HG02588 (cell line): ENCODE data around the gene CBLB.

ENCODE experiments used
- ATAC-seq: cut with Tn5 transposase; IDR thresholded peaks from one replicate; pipeline ENCODE4 v1.9.1; 2021; ENCODE audit warnings: mild to moderate bottlenecking, moderate library complexity; ENCODE audit not compliant: unreplicated experiment

The CBLB gene

DNA sequence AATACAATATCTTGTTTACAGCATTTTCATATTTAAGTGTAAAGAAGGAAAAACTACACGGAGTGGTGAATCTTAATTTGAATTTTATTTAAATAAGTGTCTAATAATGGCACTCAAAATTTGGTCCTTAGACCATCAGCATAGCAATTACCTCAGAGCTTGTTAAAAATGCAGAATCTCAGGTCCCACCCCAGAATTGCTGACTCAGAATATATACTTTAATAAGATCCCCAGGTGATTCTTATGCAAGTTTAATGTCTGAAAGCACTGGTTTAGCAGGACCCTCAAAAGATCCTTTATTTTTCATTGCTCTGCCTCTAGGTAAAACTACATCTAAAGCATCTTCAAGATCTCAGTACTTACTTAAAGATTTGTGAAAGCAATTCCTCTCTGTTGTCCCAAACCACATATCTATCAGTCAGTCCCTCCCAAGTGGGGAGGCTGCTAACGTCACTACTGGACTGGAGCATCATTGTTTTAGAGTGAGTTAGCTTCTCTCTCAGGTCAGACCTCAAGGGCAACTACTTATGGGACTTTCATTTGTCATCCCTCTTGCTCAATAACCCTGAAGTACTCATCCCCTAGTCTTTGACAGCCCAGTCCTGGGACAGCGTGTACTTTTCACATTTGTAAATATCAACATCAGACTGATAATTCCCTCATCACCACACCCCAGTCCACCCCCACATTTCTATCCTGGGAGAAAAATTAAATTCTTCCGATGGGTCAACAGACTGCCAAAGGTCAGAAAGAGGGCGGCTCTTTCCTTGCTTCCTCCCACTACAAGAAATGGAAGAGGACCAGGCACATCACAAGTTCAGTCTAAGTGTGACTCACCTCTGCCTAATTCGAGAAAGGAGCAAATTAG is 76.7 kb downstream of the CBLB start:
- ATAC-seq: no peak

DNA sequence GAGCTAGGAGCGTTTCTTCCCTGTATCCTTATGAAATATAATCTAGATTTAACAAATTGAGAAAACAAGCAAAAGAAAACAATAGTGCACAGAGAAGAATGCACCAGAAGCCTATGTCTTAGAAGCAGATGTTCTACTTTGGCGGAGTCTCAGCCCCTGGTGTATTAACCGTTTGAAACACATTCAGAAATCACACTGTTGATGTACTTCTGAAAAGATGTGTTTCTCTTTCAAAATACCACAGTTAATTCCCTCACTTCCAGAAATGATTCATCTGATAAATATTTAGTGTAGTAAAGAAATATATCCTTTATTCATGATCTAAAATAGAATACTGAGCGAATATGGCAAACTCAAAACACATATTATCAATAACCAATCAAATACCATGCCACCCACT is 77.7 kb downstream of the CBLB start:
- no peak for ATAC-seq

DNA sequence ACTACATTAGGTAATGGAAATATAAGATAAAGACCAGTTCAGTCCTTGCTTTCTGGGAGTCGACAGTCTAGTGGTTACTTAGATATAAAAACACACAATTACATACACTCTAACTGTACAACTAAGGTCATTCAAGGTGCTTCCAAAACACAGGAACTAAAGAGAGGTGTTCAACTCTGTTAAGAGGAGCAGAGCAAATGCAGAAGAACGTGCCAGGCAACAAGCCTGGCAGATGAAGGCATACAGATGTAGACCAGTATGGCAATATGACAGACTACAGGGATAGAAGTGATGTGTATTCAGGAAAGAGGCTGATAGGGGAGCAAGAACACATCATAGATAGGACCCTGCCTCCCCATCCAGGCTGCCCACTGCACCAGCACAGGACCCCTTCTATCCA is 78.3 kb downstream of the CBLB start:
- no peak for ATAC-seq

DNA sequence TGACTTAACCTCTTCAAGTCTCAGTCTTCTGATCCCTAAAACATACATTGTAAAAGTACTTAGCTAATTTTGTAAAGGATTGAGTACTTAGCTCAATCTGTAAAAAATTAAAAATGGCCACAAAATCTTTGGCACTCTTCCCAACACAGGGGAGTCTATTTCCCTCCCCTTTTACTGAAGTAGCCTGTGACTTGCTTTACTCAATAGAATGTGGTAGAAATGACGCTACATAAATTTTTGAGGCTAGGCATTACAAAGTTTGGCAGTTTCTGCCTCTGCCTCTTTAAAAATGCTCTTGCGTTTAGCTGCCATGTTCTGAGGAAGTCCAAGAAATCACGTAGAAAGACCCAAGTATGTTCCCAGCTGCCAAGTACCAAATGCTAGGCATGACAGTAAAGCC is 80.2 kb downstream of the CBLB start:
- ATAC-seq: no peak

DNA sequence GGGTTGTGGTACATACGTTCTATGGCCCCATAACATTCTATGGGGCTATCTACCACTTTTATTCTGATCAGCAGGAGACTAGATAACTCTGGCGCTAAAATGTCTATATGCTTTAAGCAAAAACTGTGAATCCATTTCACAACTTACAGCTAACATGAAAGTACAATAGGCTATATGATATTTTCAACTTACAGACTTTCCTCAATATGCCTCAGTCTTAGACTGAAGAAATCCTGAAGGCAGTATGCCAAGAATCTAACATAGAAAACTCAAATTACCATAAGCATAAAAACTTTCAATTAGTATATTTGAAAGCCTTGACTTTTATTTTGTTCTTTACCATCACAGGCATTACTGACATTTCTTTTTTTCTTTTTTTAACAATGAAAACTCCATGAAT is 81.4 kb downstream of the CBLB start:
- ATAC-seq: no peak

DNA sequence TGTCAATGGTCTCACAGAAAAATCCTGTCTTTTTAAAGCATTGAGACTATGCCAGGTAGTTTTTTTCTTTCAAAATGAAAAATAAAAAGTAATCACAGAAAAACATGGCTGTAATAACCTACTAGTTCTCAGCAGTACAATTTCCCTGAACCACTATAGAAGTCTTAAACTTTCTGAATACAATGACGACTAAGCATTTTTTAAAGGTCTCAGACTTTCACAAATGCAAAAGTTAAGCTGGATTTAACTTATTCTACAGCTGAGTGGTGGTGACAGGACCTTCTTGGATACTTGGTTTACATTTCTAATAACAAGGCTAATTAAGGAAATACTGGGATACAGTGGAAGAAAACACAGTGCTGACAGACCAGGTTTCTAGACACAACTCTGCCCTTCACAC is 81.8 kb downstream of the CBLB start:
- ATAC-seq: no peak

DNA sequence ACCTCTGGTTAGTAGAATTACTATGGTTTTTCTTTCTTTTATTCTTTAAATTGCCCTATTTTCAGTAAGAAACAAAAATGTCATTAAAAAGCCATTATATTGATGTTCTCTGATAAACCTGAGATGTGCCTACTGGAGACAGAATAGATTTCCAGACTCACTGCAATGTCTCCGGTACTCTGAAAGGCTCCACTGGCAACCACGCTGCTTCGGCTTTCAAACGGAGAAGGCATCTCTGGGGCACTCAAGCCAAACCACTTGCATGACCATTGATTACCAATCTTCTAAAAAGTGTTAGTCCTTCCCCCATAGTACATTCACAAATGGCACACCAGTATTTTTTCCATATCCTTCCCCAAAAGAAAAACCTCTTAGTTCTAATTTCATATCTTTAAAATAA is 82.6 kb downstream of the CBLB start:
- no peak for ATAC-seq

DNA sequence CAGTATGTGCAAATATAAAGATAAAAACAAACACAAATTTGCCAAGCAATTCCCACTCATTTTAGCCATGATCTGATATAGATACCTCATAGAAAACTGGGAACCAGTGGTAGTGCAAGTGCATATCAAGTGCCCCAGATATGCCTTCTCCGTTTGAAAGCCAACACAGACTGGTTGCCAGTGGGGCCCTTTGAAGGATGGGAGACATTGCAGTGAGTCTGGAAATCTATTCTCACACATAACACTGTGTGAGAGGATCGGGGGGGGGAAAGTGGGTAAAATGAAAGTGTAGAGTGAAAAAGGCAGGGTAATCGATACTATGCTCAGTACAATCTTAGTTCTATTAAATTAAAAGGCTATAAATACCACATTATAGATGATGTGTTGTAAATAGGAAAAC is 83.0 kb downstream of the CBLB start:
- no peak for ATAC-seq

DNA sequence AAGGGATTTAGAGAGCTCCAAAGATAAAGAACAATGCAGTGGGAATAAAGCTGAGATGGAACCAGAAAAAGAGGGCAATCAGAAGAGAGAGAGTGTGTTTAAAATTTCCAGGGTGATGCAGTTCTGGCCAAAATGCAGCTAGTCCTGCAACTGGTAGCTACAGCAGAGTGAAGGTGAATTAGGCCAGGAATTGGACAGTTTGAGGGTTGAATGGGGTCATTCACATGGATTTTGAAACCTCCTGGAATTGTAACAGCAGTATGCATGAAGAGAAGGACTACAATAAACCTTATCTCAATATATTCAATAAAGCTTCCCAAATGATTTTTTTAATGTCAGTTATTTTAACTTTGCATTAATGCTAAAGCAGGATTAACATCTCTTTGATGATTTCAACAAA is 85.2 kb downstream of the CBLB start:
- no peak for ATAC-seq

DNA sequence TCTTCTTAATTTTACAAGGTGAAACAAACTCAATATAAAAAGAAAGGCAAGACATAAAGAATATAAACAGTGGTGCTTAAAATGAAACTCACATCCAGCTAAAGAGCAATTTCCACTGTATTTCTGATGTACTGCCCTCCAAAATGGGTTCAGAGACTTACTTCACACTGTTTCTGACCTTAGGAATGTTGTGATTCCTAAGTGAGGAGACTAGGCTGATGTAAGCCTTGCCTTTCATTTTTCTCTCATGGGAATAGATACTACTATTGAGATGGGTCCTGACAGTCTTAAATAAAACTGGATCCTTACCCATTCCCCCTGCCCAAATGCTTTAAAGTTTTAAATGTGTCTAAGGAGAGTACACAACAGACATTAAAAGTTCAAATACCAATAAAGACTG is 86.9 kb downstream of the CBLB start:
- no peak for ATAC-seq

DNA sequence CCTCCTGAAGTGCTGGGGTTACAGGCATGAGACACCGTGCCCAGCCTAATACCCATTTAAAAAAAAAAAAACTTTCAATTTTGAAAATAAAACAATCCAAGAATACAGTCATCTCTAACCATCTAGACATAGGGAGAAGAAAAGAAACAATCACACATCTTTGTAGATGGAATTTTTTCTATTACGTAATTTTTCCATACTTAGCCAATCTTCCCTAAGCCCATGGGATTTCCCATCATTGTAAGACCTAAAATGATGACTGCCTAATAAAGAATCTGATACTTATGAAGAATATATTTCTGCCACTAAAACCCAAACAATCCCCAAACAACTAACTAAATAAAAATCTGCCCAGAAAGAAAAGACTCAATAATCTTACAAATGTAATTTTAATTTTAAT is 88.7 kb downstream of the CBLB start:
- ATAC-seq: no peak

DNA sequence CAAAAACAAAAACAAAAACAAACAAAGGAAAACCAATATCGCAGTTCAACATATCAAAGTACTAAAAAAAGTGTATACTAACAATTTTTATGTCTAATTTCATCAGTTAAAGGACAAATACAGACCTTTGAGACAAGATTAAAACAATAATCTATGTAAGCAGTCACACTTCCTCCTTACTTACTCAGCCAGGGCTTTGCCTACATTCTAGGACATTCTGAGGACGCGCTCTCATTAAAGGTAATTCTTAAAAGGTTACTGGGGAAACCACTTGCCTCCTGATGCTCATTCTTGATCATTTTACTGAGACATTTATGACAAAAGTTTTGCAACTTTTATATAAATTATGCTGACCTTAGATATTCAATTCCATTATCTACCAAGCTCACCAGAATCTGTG is 93.4 kb downstream of the CBLB start:
- ATAC-seq: no peak

DNA sequence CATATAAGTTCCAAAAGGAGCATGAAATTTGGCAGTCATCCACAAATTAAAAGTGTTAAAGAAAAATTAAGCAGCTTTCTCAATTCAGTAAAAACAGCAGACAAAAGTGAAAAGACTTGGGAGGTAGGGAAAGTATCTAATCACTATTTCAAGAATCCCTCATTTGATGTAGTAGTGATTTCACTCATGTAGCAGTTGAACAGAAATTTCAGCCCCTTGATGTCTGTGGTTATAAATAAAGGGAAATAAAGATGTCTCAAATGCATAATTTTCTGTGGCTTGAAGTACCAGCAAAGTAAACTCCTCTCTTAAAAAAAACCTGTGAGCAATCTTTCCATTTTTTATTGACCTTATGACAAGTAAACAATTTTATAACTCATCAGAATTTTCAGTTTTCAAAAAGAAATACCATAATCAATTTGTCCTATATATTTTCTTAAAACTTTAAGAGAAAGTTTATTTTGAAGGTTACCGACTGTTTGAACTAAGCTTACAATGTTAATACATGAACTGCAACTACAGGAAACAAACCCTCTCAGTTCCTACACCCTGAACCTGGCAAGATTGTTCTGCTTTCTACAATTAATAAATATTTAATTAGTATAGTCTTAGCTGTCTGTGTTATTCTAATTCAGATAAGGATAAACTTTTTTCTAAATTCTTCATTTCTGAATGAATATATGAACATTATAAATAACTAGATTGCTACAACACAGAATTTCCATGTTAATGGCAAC is 94.2 kb downstream of the CBLB start:
- ATAC-seq: no peak

DNA sequence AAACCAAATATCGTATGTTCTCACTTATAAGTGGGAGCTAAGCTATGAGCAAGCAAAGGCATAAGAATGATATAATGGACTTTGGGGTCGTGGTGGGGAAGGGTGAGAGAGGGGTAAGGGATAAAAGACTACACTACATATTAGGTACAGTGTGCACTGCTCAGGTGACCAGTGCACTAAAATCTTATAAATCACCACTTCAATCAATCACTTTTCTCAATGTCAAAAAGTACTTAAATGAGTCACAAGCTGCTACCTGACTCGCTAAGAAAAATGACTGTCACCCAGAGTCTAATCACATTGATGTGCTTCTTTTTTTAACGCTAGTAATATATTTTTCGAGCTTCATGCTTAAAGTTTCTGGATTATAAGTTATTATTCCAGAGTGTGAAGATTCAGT is 95.5 kb downstream of the CBLB start:
- ATAC-seq: no peak

DNA sequence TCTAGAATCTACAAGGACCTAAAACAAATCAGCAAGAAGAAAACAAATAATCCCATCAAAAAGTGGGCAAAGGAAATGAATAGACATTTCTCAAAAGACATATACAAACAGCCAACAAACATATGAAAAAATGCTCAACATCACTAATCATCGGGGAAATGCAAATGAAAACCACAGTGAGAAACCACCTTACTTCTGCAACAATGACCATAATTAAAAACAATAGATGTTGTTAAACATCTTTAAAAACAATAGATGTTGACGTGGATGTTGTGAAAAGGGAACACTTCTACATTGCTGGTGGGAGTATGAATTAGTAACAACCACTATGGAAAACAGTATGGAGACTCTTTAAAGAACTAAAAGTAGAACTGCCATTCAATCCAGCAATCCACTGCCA is 96.2 kb downstream of the CBLB start:
- no peak for ATAC-seq

DNA sequence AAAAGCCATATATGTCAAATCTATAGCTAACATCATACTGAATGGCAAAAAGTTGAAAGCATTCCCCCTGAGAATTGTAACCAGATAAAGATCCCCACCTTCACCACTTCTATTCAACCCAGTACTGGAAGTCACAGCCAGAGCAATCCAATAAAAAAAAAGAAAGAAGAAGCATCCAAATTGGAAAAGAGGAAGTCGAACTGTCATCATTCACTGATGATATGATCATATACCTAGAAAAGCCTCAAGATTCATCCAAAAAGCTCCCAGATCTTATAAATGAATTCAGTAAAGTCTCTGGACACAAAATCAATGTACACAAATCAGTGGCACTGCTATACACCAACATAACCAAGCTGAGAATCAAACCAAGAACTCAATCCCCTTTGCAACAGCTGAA is 97.4 kb downstream of the CBLB start:
- no peak for ATAC-seq

DNA sequence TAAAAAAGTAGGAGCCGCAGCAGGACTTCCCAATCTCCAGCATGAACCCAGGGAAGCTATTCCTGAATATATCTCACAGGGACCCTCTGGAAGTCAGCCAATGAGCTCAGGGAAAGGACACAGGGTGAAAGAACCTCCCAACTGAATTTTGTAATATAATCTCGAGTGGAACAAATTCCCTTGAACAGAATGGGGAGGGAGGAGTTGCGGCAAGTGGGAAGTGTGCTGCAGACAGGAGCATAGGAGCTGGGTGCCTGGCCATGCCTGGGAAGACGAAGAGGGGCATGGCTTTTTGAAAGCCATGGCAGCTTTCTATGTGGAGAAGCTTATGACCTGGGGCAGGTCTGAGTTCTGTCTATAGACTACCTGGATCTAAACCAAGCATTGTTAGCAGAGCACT is 98.4 kb downstream of the CBLB start:
- ATAC-seq: no peak

DNA sequence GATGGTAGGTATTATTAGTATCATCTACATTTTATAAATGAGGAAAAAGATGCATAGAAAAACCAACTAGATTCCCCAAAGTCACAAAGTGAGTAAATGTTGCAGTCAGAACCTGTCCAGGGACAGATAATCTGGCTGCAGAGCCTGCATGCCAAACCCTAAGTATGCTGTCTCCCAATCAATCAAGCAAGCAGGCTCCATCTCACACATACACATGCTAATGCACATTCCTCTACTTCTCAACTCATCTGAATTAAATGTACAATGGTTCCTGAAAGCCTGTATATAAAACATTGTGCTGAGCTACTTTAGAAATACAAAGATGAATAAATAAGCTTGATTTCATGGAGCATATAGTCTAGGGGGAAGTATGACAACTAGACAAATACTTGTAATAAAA is 101.0 kb downstream of the CBLB start:
- ATAC-seq: no peak

DNA sequence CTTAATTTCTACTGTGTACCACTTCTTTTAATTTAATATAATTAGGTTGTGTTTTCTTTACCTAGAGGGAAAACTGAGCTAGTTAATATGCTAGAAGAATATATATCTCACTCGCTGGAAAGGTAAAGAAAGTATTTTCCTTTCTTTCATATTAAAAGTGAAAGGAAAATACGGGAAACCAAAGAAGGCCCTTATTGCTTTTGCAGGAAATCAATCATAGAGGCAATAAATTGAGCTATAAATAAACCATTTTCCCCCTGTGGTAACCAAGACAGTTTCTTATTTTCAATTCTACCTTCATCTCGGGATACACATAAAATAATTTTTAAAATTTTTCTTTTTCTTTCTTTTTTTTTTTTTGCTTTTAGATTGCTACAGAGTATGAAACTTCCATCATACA is 101.6 kb downstream of the CBLB start:
- no peak for ATAC-seq

DNA sequence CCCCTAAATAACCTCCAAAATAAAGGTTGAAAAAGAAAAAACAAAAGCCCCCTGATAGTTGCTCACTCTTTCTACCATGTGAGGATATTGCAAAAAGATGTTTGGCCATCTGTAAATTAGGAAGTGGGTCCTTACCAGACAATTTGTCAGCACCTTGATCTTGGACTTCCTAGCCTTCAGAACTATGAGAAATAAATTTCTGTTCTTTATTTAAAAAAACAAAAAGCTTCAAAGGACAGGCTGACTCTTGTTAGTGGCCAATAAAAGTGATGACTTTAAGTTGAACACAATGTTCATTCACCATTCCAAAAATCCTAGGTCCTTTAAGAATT is 103.5 kb downstream of the CBLB start:
- no peak for ATAC-seq

DNA sequence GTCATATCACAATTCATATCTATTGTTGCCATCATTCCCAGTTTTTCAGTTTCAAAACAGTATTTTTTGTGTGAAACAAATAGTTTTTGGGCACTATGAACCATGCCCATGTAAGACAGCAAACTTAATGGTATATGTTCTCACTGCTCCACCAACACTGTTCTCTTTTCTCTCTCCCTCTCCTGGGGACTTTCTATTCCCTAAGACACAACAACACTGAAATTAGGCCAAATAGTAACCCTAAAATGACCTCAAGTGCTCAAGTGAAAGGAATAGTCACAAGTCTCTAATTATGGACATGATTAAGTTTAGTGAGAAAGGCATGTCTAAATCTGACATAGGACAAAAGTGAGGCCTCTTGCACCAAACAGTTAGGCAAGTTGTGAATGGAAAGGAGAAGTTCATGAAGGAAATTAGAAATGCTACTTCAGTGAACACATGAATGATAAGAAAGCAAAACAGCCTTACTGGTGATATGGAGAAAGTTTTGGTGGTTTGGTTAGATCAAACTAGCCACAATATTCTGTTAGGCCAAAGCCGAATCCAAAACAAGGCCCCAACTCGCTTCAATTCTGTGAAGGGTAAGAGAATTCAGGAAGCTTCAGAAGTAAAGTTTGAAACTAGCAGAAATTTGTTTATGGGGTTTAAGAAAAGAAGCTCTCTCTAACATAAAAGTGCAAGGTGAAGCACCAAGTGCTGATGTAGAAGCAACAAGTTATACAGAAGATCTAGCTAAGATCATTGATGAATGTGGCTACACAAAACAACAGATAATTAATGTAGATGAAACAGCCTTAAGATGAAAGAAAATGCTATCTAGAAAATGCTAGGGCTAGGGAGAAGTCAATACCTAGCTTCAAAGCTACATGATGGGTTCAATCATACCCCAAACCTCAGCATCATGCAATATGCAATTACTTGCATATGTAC is 104.2 kb downstream of the CBLB start:
- ATAC-seq: no peak

DNA sequence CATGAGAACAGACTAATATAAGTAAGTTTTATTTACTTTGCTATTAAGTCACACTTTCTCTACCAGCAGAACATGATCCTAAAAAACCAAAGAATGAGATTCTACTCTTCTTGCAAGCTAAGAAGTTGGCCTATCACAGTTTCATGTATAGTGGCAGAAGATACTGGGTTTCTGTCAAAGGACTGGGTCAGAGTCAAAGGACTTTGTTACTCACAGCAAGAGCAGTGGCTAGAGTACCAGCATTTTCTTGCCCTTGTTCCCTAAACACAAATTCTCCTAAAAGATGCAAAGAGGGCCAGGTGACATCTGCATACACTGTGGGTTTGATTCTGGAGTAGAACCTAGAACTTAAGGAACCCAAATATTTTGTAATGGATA is 105.2 kb downstream of the CBLB start:
- ATAC-seq: no peak
